GM12878 (cell line): ENCODE data around the gene CRB3. TPM values are rescaled to one million over a fixed set of nuclear protein-coding genes. Genes with fewer than 3 reads are reported as not detected.

ENCODE experiments used
- ATAC-seq: fragments of 200-7000 bp; cut with Tn5 transposase; 3 replicates; pipeline ENCODE4 v1.9.1; 2020; ENCODE audit warnings: mild to moderate bottlenecking, moderate library complexity
- BruUV-seq: library from RNA; stranded (reverse); fragments of 400-500 nt; replicated peaks from 2 replicates; lab custom pipeline; 2021; lab: Mats Ljungman, UMichigan
- CTCF ChIA-PET: fragments of 300-600 bp; sonication (Branson Sonifier 250); formaldehyde crosslinking; extraction: SDS; loops from one replicate; lab custom pipeline; 2021; ENCODE audit warnings: inconsistent platforms; lab: Yijun Ruan, JAX
- POLR2A ChIA-PET: fragments of 350-600 bp; formaldehyde crosslinking; extraction: SDS; loops from one replicate; lab custom pipeline; 2021; ENCODE audit warnings: inconsistent platforms; lab: Charles Lee
- RAD21 ChIA-PET: fragments of 300-600 bp; sonication (Branson Sonifier 250); formaldehyde crosslinking; loops from one replicate; lab custom pipeline; 2023; ENCODE audit warnings: antibody characterized with exemption; ENCODE audit not compliant: unreplicated experiment; lab: Charles Lee
- SMC1A ChIA-PET: fragments of 300-600 bp; sonication (Branson Sonifier 250); formaldehyde crosslinking; loops from one replicate; lab custom pipeline; 2023; ENCODE audit not compliant: unreplicated experiment, uncharacterized antibody; lab: Charles Lee
- DNase-seq: peaks from one replicate; pipeline ENCODE4 v3.0.0-alpha.2; 2011; ENCODE audit warnings: low read depth, low spot score
- FAIRE-seq: peaks from 3 replicates; lab custom pipeline; 2011; peaks lifted over from hg19 to GRCh38; lab: Jason Lieb, UNC
- H2AFZ ChIP-seq: 2 replicates; pipeline ENCODE4 v1.6.0; 2011; ENCODE audit warnings: low read depth, low read length, control low read depth; ENCODE audit not compliant: control insufficient read depth
- H3K27ac ChIP-seq: 2 replicates; pipeline ENCODE4 v1.5.1; 2011; ENCODE audit warnings: control low read depth; ENCODE audit not compliant: control insufficient read depth, insufficient read depth
- H3K27me3 ChIP-seq, 2 experiments: replicated peaks in 1 of 2; 2 replicates each; pipeline versions ENCODE4 v1.6.0 to v1.6.1; 2011; ENCODE audit warnings: low read length in 1 of 2; ENCODE audit not compliant: control insufficient read depth in 2 of 2, insufficient read depth in 2 of 2
- H3K36me3 ChIP-seq, 2 experiments: 2 replicates each; pipeline ENCODE4 v1.5.1; 2011; ENCODE audit warnings: low read length in 1 of 2; ENCODE audit not compliant: control insufficient read depth in 2 of 2, insufficient read depth in 2 of 2
- H3K4me1 ChIP-seq: 2 replicates; pipeline ENCODE4 v1.6.1; 2011; ENCODE audit warnings: mild to moderate bottlenecking, low read length, moderate library complexity, mixed read lengths; ENCODE audit not compliant: control insufficient read depth, insufficient read depth
- H3K4me2 ChIP-seq: 2 replicates; pipeline ENCODE4 v1.6.0; 2011; ENCODE audit warnings: control low read depth; ENCODE audit not compliant: control insufficient read depth, insufficient read depth
- H3K4me3 ChIP-seq: fragments of 200-600 bp; sonication (generic); 2 replicates; pipeline ENCODE4 v1.5.1; 2016
- H3K79me2 ChIP-seq: 2 replicates; pipeline ENCODE4 v1.6.0; 2011; ENCODE audit warnings: low read length; ENCODE audit not compliant: control insufficient read depth, insufficient read depth
- H3K9ac ChIP-seq: 2 replicates; pipeline ENCODE4 v1.8.0; 2011; ENCODE audit warnings: low read length, control low read depth, mixed read lengths; ENCODE audit not compliant: control insufficient read depth, insufficient read depth
- H3K9me3 ChIP-seq: replicated peaks from 3 replicates; pipeline ENCODE4 v1.5.1; 2011; ENCODE audit warnings: mild to moderate bottlenecking, low read length; ENCODE audit not compliant: control insufficient read depth, insufficient read depth
- H4K20me1 ChIP-seq: 2 replicates; pipeline ENCODE4 v1.6.0; 2011; ENCODE audit not compliant: control insufficient read depth, insufficient read depth
- BCL3 ChIP-seq: IDR thresholded peaks from 2 replicates; pipeline ENCODE4 v1.6.1; 2011; ENCODE audit warnings: borderline replicate concordance, low read depth, mild to moderate bottlenecking, moderate library complexity, low read length; ENCODE audit not compliant: insufficient read depth, poor library complexity, severe bottlenecking
- EGR1 ChIP-seq, 2 experiments: IDR thresholded peaks; 1 replicate in 1 of 2; 2 replicates in 1 of 2; pipeline ENCODE4 v1.6.1; 2011 to 2012; ENCODE audit warnings: low read depth in 2 of 2, low read length in 2 of 2, borderline replicate concordance in 1 of 2, mild to moderate bottlenecking in 1 of 2, moderate library complexity in 1 of 2
- NFYB ChIP-seq: IDR thresholded peaks from 2 replicates; pipeline ENCODE4 v1.6.1; 2011; ENCODE audit warnings: low read depth, mild to moderate bottlenecking, low read length, improper control_type of control experiment, moderate library complexity; ENCODE audit not compliant: insufficient read depth
- PBX3 ChIP-seq: IDR thresholded peaks from 2 replicates; pipeline ENCODE4 v1.6.1; 2011; ENCODE audit warnings: mild to moderate bottlenecking, low read depth, low read length, moderate library complexity; ENCODE audit not compliant: insufficient replicate concordance
- RB1 ChIP-seq: fragments of 450-650 bp; formaldehyde crosslinking; IDR thresholded peaks from 2 replicates; pipeline ENCODE4 v1.6.1; 2017; ENCODE audit warnings: mild to moderate bottlenecking, borderline replicate concordance
- USF1 ChIP-seq: IDR thresholded peaks from 2 replicates; pipeline ENCODE4 v1.6.1; 2011; ENCODE audit warnings: borderline replicate concordance, low read depth, mild to moderate bottlenecking, moderate library complexity, mixed read lengths, low read length; ENCODE audit not compliant: insufficient read depth; ENCODE audit errors: extremely low read length
- WGBS: methylation state at CpG from one replicate; pipeline ENCODE4 v1.1.6; 2016; ENCODE audit warnings: low lambda C conversion rate; ENCODE audit not compliant: insufficient replicate concordance, insufficient coverage; ENCODE audit errors: missing lambda C conversion rate; 5-methylcytosine and 5-hydroxymethylcytosine counted together
- in situ Hi-C: fragments of 300-500 bp; cut with MboI; formaldehyde crosslinking; loops from 9 replicates; pipeline ENCODE4 v1.14.3; 2018; ENCODE audit warnings: mixed read lengths
- intact Hi-C: fragments of 100-400 bp; cut with micrococcal nuclease; formaldehyde crosslinking; loops from one replicate; pipeline ENCODE4 v1.14.2; 2022; ENCODE audit not compliant: unreplicated experiment
- polyA plus RNA-seq, 11 experiments: library from polyadenylated mRNA; depleted of rRNA in 4 of 11; unstranded in 6 of 11; stranded (reverse) in 5 of 11; fragments of >200 nt; fragmentation: Nextera tagmentation in 4 of 11; fragmentation: Illumina TruSeq in 1 of 11; extraction: Ambion mirVana in 4 of 11; extraction: Trizol in 1 of 11; gene quantifications; 1 replicate in 1 of 11; 2 replicates in 10 of 11; pipeline versions ENCODE4 v1.2.1 to v1.2.3, GENCODE V29; 2011 to 2016; ENCODE audit warnings: inconsistent platforms in 2 of 11, missing spikeins in 2 of 11, low read depth in 1 of 11
- total RNA-seq, 4 experiments: library from RNA; depleted of rRNA in 3 of 4; stranded (reverse); fragments of >200 nt in 3 of 4; fragmentation: Illumina TruSeq in 1 of 4; extraction: Trizol in 1 of 4; gene quantifications; 2 replicates each; pipeline versions ENCODE4 v1.2.1 to v1.2.3, GENCODE V29; 2013 to 2021

Gene CRB3
- total and polyA plus RNA-seq, 10 of the 15 experiments (the other 5 are each of a cell fraction or from before 2014, with no cell fraction given): 0.11 to 1.9 (median 0.98) TPM; not detected in 1

GRCh38 chr19:6495947-6496346 is 31.9 kb downstream of the CRB3 start:
- no peaks in the 10 kb centered on the region for H3K9me3 ChIP-seq
- H3K27ac ChIP-seq: no peak overlapping the region
- no peak overlapping the region for H2AFZ ChIP-seq
- RAD21 ChIA-PET: no interaction called here
- DNase-seq (no peak), ATAC-seq (no peak), FAIRE-seq (no peak)
- no peaks in the 10 kb centered on the region for H3K36me3 ChIP-seq
- POLR2A ChIA-PET: no interaction called here
- no TSS peak for BruUV-seq
- in situ Hi-C loops (no loop called here), intact Hi-C loops (no loop called here)
- no peak overlapping the region for H3K4me3 ChIP-seq
- WGBS: 87% methylated on average over 19 of the region's 19 CpGs
- no peak overlapping the region for H3K9ac ChIP-seq
- no peaks in the 10 kb centered on the region for H3K4me1 ChIP-seq
- no peak for TF ChIP-seq NFYB
- no peak for TF ChIP-seq BCL3
- TF ChIP-seq EGR1 (IDR thresholded peaks at IDR 0.05; ENCODE audit: borderline replicate concordance in 1 of 2, low read depth in 2 of 2, low read length in 2 of 2): no peak
- TF ChIP-seq USF1: no peak
- no peak for TF ChIP-seq PBX3
- TF ChIP-seq RB1: no peak
- H3K79me2 ChIP-seq: no peaks in the 10 kb centered on the region
- no peak overlapping the region for H3K4me2 ChIP-seq
- H4K20me1 ChIP-seq: no peaks in the 10 kb centered on the region
- peaks cover 0 to 2% of the 10 kb centered on the region in 2 experiments; a peak in 3 of 4 replicates for H3K27me3 ChIP-seq
- SMC1A ChIA-PET: no interaction called here
- CTCF ChIA-PET: no interaction called here
